Activated CD8-positive, alpha-beta memory T cell treated with anti-CD3 and anti-CD28 coated beads for 4 hours (primary cell): ENCODE measurements around the gene ZACN.
"Not testable (repeated sequence)": the region's sequence is repeated elsewhere in the genome, so short reads cannot be mapped to it uniquely, and the experiment has no call there.

Experiments
- DNase-seq, 2 donors: peaks; one replicate each; pipeline ENCODE4 v3.0.0-alpha.2; 2020; ENCODE audit warnings: low read depth in 2 of 2

Gene ZACN

DNA sequence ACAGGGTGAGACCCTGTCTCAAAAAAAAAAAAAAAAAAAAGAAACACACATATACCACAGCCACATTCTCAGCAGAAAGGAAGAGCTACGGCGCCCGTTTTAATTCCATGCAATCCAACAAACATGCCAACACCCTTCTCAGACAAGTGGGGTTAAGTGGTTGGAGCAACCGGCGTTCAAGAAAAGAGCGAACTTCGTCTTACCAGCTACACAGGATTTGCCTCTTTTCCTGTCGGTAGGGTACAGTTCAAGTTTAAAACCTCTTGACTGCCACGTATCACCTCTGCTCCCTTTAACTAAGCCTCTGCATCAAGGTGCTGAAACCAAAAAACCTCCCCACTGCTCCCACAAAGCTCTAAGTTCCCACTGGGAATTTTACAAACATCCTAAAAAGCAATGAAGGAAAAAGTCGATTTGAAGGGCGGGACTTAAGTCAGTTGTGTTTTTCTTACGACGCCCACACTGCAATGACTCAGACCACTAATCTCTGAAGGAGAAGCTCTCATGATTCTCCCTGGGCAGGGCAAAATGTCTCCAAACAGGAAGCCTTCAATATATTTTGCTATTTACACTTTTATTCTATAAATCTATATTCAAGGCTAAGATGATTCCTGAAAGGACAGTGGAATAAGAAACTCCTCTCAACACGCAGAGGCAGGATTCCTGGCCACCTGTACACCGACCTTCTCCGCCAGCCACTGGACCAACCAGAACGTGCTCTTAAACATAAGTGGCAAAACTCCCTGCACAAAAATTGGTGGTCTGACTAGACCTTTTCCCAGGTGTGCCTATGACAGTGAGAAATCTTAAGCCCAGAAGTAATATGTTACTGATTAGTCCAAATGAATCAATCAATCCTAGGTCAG lies 25.5 kb upstream of the ZACN start:
- DNase-seq, result no peak

DNA sequence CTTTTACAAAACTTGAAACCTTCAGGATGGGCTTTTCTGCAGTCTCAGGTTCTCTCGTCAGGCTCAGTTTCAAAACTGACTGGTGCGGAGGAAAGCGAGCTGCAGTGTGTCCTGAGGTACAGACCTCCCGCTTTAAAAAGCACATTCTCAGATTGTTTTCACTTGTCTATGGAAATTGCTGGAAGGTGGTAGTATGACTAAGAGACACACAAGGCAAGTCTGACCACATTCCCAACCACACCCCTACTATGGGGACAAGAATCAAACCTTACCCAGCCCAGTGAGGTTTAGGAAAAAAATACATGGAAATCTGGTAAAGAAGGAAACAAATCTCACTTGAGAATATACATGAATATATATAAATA lies 24.9 kb upstream of the ZACN start:
- no peak for DNase-seq

DNA sequence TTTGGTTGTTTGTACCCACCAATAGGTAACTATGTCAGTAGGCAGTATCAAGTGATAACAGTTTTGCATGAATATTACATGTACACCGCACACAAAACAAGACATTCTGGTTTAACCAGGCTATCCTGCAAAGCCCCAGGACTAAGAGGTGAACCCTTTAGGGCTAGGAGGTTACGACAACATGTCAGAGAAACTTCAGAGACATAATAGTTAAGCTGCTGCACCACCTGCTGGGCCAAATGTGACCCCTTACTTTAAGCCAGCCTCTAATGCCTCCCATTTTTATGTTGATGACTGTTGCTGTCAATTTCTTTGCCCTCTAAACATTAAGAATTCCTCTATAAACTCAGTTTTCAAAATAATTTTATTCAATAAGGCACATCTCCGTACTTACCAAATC lies 22.1 kb upstream of the ZACN start:
- DNase-seq, result no peak

DNA sequence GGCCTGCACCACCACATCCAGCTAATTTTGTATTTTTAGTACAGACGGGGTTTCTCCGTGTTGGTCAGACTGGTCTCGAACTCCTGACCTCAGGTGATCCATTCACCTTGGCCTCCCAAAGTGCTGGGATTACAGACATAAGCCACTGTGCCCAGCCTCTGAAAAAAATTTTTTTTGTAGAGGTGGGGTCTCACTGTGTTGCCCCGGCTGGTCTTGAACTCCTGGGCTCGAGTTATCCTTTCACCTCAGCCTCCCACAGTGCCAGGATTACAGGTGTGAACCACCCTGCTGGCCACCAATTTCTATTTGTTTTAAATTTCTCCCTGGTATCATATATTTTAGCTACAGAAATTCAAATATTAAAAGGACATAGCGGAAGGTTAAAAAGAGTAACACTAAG lies 20.7 kb upstream of the ZACN start:
- DNase-seq, result not testable (repeated sequence)

DNA sequence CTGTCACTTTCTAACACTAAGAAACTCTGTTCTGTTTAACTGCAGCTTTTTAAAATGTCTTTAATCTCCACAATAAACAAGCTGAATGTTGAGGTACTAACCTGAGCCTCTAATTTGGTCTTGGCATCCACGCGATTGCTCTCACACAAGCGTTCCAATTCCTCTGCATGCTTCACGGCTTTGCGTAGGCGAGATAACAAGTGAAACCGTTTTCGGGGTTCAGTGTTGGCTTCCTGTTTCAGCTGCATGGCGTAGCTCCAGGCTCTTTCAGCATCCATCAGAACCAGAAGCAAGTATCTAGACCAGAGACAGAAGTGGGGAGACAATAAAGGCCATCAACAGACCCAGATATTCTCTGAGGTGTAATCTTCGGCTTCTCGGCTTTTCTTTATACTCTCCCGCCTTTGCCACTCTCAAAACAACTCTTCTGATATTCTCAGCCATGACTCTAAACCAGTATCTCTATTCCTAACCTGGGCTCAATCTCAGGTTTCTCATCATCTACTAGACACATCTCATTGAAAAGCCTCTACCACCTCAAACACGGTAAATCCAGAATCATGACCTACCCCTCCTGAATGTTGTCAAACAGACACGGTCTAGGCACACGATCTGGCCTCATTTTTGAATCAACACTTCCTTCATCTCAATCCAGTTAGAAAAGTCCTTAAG lies 15.0 kb upstream of the ZACN start:
- no peak for DNase-seq

DNA sequence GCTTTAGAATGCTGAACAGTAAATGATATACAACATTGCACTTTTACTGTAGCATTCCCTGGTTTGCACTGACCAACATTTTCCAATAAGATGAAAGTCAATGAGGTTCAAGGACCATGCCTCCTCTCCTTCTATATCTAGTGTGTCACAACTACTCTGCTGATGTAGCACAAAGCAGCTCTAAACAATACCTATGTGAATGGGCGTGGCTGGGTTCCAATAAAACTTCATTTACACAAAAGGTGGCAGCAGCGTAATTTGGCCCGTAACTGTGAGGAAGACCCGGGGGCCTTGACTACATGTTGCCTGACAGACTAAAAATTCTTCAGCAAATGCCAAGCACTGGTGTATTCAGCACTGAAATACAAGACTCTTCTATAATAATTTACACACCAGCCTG lies 13.2 kb upstream of the ZACN start:
- DNase-seq, result no peak

DNA sequence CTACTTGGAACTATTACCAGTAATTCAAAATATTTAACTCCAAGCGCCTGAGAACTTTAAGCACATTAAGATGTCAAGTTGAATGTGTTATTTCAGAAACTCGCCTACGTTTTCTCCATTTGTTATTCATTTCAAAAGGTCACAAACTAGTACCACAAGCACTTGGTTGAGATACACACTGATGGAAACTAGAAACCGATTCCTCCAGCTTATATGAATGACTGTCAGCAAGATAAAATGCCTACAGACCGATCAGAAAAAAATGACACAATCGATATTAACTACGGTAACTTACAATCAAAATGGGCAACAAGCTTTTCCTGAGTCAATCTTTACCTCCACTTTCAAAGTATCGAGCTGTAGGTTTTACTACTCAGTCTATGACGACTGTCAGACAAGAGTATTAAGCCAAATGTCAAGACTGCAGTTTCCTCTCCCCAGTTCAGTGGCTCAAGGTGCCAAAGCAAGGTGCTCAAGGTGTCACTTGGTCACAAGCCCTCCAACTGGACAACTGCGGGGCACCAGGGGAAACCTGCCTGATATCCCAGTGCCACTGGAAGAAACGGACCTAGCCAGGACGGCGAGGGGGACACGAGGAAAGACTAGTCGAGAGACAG lies 7.3 kb upstream of the ZACN start:
- no peak for DNase-seq

DNA sequence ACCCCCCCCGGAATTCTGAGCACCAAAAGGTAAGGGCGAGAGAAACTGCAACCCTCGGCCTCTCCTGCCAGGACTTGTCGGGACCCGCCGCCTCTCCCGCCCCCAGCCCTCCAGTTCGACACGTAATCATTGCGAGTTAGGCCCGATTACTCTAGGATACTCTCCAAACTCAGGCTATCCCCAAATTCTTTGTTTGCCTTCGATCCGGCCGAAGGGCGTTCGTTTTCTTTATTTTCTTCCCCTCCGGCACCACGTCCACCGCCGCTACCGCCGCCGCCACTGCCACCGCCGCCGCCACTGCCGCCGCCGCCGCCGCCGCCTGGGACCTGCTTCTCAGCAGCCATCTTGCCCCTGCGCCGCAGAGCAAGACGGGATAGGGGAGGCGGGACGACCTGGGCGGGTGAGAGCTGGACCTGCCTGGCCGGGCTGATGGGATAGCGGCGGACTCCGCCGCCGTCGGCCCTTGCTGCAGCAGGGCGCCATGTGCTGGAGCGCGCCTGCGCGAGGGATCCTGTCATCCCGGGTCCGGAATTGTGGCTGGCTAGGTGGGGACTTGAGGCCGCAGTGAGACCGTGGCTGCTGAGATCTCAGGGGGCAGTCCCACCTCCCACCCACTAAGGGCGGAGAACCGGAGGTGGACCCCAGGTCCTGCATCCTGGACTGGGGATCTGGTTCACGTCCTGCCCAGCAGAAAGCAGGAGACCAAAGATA lies 6.7 kb upstream of the ZACN start, which contains the start of gene SRP68:
SRP68 (minus strand) TSS at position 370 of the 711 bp plus-strand sequence; CDS start at position 344, 26 bp downstream.
- DNase-seq, result peak; percentile 71 to 75

DNA sequence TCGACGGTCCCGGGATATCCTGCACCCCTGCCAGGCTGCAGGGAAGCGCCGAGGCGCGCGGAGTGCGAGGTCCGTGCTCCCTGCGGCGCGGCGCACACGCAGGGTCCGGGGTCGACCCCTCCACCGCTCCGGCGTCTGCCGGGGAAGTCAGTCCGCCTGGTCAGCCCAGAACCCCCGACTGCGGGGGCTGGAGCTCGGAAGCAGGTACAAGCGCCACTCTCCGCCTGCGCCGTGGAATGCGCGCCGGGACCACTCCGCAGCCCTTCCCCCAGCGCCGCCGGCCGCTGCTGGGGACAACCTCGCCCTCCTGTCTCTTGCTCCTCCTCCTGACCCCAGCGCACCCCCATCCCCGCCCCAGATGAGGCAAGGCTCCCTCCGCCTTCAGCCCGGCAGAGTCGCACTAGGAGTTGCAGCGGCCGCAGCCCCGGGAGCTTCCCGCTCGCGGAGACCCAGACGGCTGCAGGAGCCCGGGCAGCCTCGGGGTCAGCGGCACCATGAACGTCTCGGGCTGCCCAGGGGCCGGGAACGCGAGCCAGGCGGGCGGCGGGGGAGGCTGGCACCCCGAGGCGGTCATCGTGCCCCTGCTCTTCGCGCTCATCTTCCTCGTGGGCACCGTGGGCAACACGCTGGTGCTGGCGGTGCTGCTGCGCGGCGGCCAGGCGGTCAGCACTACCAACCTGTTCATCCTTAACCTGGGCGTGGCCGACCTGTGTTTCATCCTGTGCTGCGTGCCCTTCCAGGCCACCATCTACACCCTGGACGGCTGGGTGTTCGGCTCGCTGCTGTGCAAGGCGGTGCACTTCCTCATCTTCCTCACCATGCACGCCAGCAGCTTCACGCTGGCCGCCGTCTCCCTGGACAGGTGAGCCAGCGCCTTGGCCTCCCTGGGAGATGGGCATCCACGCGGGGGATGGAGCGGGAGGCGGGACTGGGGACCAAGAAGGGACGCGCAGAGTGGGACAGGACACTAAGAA lies 4.3 kb upstream of the ZACN start, which contains the start of gene GALR2:
GALR2 (plus strand) TSS at position 392 of the 974 bp plus-strand sequence; CDS start at position 495, 103 bp downstream.
- DNase-seq, result no peak

DNA sequence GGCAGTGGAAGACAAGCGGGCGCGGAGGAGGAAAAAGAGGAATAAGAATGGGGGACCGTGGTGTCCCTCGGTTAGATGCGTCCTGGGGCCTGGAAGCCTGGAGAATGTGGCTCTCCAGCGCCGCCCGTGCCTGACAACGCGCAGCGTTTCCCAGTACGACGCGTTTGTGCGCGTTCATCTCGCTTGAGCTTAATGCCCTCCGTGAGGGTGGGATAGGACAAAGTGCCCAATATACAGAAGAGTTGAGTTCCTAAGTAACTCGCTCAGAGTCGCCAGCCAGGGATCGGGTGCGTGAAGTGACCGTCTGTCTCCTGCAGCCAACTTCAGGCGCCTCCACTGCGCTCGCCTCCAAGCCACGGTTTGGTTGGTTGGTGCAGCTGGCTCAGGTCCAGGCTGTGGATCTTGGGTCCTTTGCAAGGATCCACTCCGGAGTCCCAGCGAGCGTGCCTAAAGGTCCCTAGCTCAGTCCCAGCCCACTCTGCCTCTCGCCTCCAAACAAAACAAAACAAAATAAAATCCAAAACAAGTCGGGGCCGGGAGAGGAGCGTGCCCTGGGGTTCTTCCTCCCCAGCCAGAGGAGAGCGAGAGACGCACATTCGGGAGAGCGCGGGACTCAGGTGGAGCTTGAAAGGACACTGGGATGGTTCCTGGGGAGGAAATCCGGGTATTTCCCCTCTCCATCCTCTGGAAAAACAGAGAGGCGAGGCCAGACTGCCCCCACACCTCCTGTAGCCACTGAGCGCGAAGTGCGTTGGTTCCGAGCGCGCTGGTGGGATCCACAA lies 3.4 kb upstream of the ZACN start:
- no peak for DNase-seq

DNA sequence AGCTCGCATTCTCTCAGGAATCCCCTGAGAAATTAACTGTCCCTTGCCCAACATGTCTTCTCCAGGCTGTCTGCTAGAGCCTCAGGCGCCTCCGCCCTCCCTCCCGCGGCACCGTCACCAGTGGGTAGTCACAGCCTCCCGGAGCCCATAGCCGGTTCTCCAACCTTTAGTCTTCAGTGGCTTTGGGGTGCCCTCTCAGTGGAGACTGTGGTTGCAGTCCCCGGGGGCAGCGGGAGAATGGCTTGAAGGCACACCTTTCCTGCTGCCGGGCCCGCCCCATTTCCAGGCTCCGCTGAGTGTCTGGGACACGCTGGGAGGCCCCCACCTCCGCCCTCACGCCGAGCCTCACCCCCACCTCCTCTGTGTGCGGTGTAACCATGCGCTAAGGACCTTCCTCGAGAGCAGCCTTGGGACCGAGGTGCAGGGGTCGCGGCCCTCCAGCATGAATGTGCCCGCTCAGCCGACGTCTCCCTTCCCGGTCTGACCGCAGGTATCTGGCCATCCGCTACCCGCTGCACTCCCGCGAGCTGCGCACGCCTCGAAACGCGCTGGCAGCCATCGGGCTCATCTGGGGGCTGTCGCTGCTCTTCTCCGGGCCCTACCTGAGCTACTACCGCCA lies 2.7 kb upstream of the ZACN start:
- no peak for DNase-seq

DNA sequence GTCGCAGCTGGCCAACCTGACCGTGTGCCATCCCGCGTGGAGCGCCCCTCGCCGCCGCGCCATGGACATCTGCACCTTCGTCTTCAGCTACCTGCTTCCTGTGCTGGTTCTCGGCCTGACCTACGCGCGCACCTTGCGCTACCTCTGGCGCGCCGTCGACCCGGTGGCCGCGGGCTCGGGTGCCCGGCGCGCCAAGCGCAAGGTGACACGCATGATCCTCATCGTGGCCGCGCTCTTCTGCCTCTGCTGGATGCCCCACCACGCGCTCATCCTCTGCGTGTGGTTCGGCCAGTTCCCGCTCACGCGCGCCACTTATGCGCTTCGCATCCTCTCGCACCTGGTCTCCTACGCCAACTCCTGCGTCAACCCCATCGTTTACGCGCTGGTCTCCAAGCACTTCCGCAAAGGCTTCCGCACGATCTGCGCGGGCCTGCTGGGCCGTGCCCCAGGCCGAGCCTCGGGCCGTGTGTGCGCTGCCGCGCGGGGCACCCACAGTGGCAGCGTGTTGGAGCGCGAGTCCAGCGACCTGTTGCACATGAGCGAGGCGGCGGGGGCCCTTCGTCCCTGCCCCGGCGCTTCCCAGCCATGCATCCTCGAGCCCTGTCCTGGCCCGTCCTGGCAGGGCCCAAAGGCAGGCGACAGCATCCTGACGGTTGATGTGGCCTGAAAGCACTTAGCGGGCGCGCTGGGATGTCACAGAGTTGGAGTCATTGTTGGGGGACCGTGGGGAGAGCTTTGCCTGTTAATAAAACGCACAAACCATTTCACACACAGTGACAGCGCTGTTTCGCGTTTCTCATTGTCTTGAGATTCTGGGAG lies 2.0 kb upstream of the ZACN start:
- DNase-seq, result no peak

DNA sequence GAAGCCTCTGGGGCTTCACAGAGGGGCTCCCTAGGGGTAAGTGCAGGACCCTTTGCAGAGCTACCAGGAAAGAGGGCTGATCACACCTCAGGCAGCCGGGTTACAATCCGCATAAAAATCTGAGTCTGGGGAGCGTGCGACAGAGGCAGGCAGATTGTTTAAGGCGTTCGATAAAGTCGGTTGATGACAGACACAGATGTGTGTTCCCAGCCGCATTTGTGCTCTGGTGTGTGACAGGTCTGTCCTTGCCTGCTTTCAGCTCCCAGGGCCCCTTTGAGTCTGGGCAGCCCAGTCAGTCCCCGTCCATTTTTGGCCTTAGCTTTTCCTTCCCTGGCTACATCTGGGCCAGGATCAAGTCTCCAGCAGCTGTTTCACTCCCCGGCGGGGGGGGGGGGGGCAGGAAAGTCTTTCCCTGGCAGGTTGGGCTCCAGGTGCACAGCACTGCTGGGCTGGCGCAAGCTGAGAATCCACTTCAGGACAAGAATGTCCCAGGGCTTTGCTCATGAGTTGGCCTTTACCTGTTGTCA lies 1.3 kb upstream of the ZACN start:
- no peak for DNase-seq

DNA sequence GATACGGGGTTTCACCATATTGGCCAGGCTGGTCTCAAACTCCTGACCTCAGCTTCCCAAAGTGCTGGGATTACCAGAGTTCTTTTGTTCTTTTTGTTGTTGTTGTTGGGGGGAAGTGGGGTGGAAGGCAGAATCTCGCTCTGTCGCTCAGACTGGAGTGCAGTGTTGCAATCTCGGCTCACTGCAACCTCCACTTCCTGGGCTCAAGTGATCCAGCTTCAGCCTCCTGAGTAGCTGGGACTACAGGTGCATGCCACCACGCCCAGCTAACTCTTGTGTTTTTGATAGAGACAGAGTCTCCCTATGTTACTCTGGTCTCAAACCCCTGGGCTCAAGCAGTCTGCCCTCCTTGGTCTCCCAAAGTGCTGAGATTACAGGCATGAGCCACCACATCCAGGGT lies 612 bp upstream of the ZACN start:
- not testable (repeated sequence) for DNase-seq

DNA sequence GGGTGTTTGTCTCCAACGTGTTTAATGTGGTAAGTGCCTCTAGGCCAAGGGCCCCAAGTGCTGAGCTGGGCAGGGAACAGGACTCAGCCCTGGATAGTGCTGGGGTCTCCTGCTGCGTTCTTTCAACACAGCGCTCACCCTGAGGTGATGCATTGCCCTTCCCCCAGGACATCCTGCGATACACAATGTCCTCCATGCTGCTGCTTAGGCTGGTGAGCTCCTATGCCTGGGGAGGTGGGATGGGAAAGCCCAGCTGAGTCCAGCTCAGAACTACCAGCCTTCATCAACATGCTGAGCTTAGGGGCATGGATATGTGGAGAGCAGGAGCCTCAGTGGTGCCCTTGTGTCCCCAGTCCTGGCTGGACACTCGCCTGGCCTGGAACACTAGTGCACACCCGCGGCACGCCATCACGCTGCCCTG lies 563 bp downstream of the ZACN start:
- DNase-seq, result no peak

DNA sequence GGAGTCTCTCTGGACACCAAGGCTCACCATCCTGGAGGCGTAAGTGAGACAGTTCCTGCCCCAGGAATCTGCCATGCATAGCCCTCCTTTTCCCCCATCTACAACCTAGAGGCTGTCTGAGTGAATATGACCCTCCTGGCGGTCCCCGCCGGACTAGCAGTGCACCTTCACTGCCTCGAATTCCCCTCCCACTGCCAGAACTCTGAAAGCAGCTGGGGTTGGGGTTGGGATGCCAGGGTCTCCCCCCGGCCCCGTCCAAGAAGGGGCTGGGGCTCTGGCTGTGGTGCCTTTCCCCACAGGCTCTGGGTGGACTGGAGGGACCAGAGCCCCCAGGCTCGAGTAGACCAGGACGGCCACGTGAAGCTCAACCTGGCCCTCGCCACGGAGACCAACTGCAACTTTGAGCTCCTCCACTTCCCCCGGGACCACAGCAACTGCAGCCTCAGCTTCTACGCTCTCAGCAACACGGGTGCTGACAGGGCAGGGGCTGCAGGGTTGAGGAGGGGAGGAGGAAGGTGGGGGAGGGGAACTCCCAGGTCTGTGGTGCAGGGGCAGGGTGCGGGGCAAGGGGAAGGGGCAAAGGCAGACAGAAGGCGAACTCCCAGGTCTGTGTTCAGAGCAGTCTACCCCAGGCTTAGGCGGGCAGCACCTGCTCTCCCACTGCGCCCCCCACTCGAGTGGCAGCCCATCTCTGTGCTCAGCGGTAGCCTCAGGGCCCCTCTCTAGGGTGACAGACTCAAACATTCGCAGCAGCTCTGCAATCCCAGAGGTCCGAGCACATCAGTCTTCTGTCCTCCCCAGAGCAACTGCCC lies 1.2 kb downstream of the ZACN start:
- no peak for DNase-seq

DNA sequence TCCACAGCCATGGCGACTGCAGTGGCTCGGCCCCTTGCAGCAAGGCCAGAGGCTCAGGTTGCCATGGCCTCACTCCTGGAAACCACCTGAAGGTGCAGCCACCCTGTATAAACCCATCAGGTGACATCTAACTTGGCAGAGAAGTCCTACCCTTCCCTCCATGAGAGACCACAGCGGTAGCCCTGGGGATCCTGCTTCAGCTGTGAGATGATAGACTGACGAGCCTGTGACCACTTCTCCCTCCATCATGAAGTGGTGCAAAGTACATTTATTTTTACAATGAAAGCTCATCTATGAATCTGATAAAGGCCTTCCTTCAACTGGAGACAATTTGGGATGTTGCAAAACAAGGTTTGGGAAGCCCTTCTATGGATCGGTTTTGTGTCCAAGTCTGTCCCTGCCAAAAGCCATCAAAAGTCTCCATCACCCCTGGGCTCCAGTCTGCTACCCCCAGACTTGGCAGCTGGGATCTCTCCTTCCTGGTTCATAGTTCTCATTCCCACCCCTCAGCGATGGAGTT lies 1.8 kb downstream of the ZACN start:
- no peak for DNase-seq
